ENCODE data around the gene CLPTM1L. TPM values are rescaled to one million over a fixed set of nuclear protein-coding genes. Genes with fewer than 3 reads are reported as not detected.

The CLPTM1L gene
- total RNA-seq, 1 experiment from 2014 or later: 146 TPM

GRCh38 chr5:1332461-1333001, 12.4 kb downstream of the CLPTM1L start:
- ChIA-PET POLR2A (ENCODE audit: low non-redundant PET) (no interaction called here), CTCF (no interaction called here)
- DNase-seq (ENCODE audit: low spot score): peak; percentile 67

GRCh38 chr5:1331861-1332405, 13.0 kb downstream of the CLPTM1L start:
- intact Hi-C loops (cut with micrococcal nuclease; ENCODE audit: unreplicated experiment): no loop called here
- H3K27ac ChIP-seq (ENCODE audit: low read depth, low read length, poor library complexity, severe bottlenecking): no peak overlapping the region
- CTCF ChIA-PET: no interaction called here

More at GRCh38 chr5:1332461-1333001, 12.4 kb downstream of the CLPTM1L start:
- Histone ChIP-seq H3K4me1 (ENCODE audit: insufficient read depth, low read length, poor library complexity, severe bottlenecking) (peaks cover 4% of the 10 kb centered on the region), H3K27me3 (replicated peaks; ENCODE audit: insufficient read depth, low read depth, low read length, poor library complexity) (no peaks in the 10 kb centered on the region), H3K36me3 (ENCODE audit: insufficient read depth, low read length, poor library complexity, severe bottlenecking) (peaks cover 28% of the 10 kb centered on the region), H3K9me3 (ENCODE audit: low read depth, low read length, poor library complexity, severe bottlenecking) (no peaks in the 10 kb centered on the region), H3K4me3 (ENCODE audit: low read depth, low read length, poor library complexity, severe bottlenecking) (no peak overlapping the region), H3K27ac (ENCODE audit: low read depth, low read length, poor library complexity, severe bottlenecking) (no peak overlapping the region)
- no TSS peak for BruUV-seq (replicated peaks)
- TF ChIP-seq, protein P1, sequence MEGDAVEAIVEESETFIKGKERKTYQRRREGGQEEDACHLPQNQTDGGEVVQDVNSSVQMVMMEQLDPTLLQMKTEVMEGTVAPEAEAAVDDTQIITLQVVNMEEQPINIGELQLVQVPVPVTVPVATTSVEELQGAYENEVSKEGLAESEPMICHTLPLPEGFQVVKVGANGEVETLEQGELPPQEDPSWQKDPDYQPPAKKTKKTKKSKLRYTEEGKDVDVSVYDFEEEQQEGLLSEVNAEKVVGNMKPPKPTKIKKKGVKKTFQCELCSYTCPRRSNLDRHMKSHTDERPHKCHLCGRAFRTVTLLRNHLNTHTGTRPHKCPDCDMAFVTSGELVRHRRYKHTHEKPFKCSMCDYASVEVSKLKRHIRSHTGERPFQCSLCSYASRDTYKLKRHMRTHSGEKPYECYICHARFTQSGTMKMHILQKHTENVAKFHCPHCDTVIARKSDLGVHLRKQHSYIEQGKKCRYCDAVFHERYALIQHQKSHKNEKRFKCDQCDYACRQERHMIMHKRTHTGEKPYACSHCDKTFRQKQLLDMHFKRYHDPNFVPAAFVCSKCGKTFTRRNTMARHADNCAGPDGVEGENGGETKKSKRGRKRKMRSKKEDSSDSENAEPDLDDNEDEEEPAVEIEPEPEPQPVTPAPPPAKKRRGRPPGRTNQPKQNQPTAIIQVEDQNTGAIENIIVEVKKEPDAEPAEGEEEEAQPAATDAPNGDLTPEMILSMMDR (conservative IDR thresholded peaks at IDR 0.05; ENCODE audit: low read depth, low read length): no peak
- TF ChIP-seq EZH2 (IDR thresholded peaks at IDR 0.05; ENCODE audit: borderline replicate concordance, low read depth, low read length, poor library complexity, severe bottlenecking): no peak
- intact Hi-C loops (cut with micrococcal nuclease; ENCODE audit: unreplicated experiment): no loop called here

GRCh38 chr5:1330847-1331831, 13.8 kb downstream of the CLPTM1L start:
- Histone ChIP-seq H3K4me1 (ENCODE audit: insufficient read depth, low read length, poor library complexity, severe bottlenecking) (peaks cover 4% of the 10 kb centered on the region), H3K27me3 (replicated peaks; ENCODE audit: insufficient read depth, low read depth, low read length, poor library complexity) (no peaks in the 10 kb centered on the region), H3K36me3 (ENCODE audit: insufficient read depth, low read length, poor library complexity, severe bottlenecking) (peaks cover 17% of the 10 kb centered on the region), H3K27ac (ENCODE audit: low read depth, low read length, poor library complexity, severe bottlenecking) (no peak overlapping the region), H3K4me3 (ENCODE audit: low read depth, low read length, poor library complexity, severe bottlenecking) (no peak overlapping the region), H3K9me3 (ENCODE audit: low read depth, low read length, poor library complexity, severe bottlenecking) (no peaks in the 10 kb centered on the region)
- POLR2A ChIA-PET (ENCODE audit: low non-redundant PET): no interaction called here
- no TSS peak for BruUV-seq (replicated peaks)
- intact Hi-C loops (cut with micrococcal nuclease; ENCODE audit: unreplicated experiment): no loop called here
- no peak for TF ChIP-seq EZH2 (IDR thresholded peaks at IDR 0.05; ENCODE audit: borderline replicate concordance, low read depth, low read length, poor library complexity, severe bottlenecking)
- TF ChIP-seq, protein P1 (conservative IDR thresholded peaks at IDR 0.05; ENCODE audit: low read depth, low read length): no peak
- no peak for DNase-seq (ENCODE audit: low spot score)
- CTCF ChIA-PET: no interaction called here

More at GRCh38 chr5:1331861-1332405, 13.0 kb downstream of the CLPTM1L start:
- Histone ChIP-seq H3K36me3 (ENCODE audit: insufficient read depth, low read length, poor library complexity, severe bottlenecking) (peaks cover 22% of the 10 kb centered on the region), H3K4me3 (ENCODE audit: low read depth, low read length, poor library complexity, severe bottlenecking) (no peak overlapping the region), H3K9me3 (ENCODE audit: low read depth, low read length, poor library complexity, severe bottlenecking) (no peaks in the 10 kb centered on the region), H3K4me1 (ENCODE audit: insufficient read depth, low read length, poor library complexity, severe bottlenecking) (peaks cover 4% of the 10 kb centered on the region), H3K27me3 (replicated peaks; ENCODE audit: insufficient read depth, low read depth, low read length, poor library complexity) (no peaks in the 10 kb centered on the region)
- POLR2A ChIA-PET (ENCODE audit: low non-redundant PET): no interaction called here
- TF ChIP-seq, protein P1 (conservative IDR thresholded peaks at IDR 0.05; ENCODE audit: low read depth, low read length): no peak
- no peak for TF ChIP-seq EZH2 (IDR thresholded peaks at IDR 0.05; ENCODE audit: borderline replicate concordance, low read depth, low read length, poor library complexity, severe bottlenecking)
- DNase-seq (ENCODE audit: low spot score): no peak
- no TSS peak for BruUV-seq (replicated peaks)

Data from A673 (cell line).